ENCODE data around the gene DISP3.

DISP3 gene

DNA sequence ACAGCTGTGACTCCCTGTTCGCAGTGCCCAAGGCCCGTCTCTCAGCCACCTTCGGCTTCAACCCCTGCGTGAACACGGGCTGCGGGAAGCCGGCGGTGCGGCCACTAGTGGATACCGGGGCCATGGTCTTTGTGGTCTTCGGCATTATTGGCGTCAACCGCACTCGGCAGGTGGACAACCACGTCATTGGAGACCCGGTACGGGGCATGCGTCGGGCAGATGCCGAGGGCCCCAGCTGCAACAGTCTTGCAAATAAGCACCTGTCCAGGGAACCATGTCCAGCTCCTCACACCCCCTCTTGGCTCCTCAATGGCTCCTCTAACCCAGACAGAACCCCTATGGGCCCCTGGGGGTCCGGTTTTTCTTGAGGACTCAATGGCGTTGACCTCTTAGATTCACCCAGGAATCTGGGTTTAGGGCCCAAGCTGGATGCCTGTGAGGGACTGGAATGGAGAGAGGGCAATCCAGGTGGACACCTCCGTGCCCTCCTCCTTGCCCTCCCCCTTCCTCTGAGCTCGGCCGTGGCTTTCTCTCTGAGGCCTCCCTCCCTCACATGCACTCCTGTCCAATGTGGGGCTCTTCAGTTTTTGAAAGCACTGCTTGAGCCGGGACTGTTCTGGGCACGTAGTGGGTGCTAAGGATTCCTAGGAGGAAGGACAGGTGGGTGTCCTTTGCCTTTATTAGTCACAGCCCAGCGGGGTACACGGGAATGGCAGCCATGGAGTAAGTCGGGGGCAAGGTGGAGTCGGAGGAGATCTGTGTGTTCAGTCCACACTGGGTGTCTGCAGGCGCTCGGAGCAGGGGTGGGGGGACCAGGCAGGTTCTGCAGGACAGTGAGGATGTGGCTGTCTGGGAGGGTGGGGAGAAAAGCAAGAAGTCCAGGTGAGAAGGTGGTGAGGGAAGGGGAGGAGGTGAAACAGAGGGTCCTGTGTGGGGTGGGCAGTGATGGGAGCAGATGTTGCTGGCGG is 51.1 kb downstream of the DISP3 start:
- no peak for DNase-seq

GRCh38 chr1:11530731-11531311 is 51.9 kb downstream of the DISP3 start:
- no peak for DNase-seq

GRCh38 chr1:11531314-11531870 is 52.4 kb downstream of the DISP3 start:
- DNase-seq, result no peak

DNA sequence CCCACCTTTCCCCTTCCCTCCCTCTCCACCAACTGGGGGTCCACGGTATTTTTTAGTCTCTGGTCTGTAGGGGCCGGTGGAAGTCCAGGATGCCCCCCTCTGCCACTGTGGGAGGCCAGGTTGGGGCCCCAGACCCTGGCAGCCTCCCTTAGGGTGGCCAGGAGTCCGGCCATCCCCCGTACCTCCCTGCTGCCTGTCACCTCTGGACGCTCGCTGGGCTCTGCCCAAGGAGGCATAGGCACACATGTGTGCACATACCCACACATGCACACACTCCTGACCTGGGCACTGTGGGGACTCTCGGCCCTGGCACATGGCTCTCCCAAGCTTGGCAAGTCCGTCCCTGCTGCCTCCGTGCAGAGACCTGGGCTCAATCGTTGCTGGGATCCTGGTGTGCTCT is 53.0 kb downstream of the DISP3 start:
- no peak for DNase-seq

DNA sequence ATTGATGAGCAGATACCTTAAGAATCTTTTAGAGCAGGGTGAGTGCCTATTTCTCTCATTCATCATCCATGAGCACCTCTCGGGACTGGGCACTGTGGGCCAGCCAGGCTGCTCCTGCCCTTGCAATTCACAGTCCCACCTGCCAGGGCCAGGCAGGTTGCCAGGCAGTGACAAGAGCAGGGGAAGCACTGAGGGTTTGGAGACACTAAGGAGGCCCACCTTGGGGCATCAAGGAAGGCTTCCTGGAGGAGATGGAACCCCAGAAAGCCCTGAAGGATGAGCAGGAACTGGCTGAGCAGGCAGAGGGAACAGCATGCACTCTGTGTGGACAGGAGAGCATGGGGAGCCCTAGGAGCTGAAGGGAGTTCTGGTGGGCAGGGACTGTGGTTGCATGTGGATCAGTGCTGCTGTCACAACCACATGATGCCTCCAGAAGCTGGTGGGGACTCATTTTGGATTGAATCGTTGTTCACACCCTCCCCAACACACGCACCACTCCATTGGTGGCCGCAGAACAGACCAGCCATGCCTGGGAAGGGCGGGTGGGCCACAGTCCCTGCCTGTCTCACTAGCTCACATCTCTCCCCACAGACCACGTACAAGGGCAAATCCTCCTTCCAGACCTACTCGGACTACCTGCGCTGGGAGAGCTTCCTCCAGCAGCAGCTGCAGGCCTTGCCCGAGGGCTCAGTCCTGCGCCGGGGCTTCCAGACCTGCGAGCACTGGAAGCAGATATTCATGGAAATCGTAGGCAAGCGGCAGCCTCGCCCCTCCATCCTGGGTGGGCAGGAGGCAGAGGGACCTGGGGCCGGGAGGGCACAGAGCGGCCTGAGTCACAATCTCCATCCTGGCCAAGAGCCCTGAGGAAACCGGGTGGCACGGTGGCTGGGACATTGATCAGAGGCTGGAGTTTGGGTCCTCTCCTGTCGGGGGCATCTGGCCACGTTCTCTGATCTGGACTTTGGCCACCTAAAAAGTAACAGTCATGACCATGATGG is 55.1 kb downstream of the DISP3 start:
- DNase-seq, result no peak

- no peak for DNase-seq
Observed at GRCh38 chr1:11534846-11535245, 55.9 kb downstream of the DISP3 start.

DNA sequence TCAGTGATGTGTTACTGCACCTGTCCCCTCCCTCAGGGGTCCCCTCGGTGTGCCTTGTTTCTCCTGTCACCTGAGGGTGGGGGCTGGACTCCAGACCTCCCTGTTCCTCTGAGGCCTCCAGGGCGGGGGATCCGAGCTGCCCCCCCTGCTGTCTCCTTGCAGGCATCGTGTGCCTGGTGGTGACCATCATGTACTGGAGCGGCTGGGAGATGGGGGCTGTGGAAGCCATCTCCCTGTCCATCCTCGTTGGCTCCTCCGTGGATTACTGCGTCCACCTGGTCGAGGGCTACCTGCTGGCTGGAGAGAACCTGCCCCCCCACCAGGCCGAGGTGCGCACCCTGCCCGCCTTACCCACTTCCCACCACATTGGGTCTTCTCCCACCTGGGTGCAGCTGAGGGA is 56.4 kb downstream of the DISP3 start:
- DNase-seq, result no peak

GRCh38 chr1:11535761-11536572 is 57.0 kb downstream of the DISP3 start:
- DNase-seq, result no peak

- DNase-seq, result no peak
Observed at GRCh38 chr1:11536573-11537379, 57.8 kb downstream of the DISP3 start.

DNA sequence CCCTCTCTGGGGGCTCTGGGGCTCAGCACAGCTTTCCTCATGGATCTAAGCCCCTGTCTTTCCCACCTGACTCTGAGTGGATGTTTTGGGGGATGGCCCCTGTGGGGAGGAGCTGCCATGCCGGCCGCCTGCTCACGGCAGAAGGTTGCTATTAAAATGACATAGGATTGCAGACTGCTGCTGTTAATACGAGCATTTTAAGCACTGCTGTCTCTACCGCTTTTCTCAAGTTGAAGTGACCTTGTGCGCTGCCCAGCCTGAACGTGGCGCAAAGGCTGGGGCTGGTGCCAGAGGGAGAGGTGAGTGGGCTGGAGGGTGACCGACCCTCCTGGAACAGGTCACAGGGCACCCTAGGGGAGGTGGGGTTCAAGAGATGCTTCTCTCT is 58.4 kb downstream of the DISP3 start:
- no peak for DNase-seq

GRCh38 chr1:11537854-11538591 is 59.1 kb downstream of the DISP3 start:
- no peak for DNase-seq

DNA sequence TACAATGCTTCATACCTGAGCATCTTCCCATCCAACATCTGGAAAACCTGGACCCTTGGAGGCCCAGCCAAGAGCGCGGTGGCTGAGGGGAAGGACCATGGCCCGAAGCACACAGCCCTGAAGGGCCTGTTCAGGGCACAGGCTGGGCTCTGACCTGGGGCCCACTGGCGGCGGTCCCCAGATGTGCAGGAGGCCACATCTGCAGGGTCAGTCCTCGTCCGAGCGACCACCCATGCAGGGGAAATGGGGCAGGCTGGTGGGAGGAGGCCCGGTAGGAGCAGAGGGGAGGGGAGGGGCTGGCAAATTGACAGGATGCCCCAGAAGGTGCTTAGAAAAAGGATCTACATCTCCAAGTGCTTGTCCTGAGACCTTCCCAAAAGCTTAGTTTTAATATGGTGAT is 59.9 kb downstream of the DISP3 start:
- DNase-seq, result no peak

GRCh38 chr1:11539850-11540772 is 61.2 kb downstream of the DISP3 start:
- no peak for DNase-seq

GRCh38 chr1:11540773-11541160 is 61.8 kb downstream of the DISP3 start:
- DNase-seq, result no peak

- DNase-seq, result no peak
Observed at GRCh38 chr1:11541236-11541635, 62.3 kb downstream of the DISP3 start.

DNA sequence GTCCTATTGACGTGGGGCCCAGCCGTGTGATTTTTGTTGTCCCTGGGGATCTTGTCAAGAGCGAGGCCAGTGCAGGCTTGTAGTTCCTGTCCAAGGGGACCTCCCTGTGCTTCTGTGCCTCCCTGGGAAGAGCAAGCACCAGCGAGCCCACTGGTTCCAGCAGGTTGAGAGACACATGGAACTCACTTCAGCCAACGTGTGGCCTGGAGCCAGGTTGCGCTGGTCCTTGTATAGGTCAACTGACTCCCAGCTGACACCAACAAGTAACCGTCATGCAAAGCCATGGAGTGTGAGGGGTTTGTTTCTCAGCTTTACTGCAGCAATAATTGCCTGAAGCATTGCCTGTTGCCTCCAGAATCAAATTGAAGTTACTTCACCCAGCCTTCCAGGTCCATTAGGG is 63.0 kb downstream of the DISP3 start:
- no peak for DNase-seq

- no peak for DNase-seq
Observed at GRCh38 chr1:11543392-11543791, 64.4 kb downstream of the DISP3 start.

DNA sequence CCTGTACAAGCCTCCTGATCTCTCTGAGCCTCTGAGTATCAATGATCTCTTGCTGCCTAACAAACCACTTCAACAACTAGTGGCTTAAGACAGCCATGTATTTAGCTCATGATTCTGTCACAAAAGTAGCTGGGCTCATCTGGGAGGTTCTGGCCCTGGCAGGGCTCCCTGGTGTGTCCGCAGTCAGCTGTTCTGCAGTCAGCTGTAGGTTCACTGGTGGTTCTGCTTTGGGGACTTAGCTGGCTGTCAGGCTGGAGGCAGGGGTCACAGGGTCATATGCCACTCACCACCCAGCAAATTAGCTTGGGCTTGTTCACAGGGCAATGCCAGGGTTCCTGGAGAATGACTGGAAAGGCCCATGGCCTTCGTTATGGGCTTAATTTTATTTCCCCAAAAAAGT is 64.8 kb downstream of the DISP3 start:
- no peak for DNase-seq

DNA sequence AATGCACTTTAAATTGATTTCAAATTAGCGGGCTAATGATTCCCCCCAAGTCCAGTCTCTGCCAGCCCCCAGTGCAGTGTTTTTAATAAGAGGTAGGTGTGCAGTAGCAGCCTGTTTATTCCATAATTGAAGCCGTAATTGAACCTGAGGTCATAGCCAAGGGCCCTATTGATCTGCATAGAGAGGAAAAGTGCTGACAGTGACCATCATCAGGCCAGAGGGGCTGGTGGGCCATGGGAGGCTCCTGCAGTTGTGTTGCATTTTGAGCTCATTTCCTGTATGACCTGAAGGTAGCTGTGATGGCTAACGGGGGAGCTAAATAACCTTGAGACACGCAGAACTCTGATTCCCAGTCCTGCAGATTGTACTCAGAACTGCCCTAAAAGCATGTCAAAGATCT is 67.5 kb downstream of the DISP3 start:
- no peak for DNase-seq

Data from NCI-H748 treated with DMSO at 0.1 percent for 48 hours (cell line).